GM12891 (cell line): ENCODE data around the gene CBARP. TPM values are rescaled to one million over a fixed set of nuclear protein-coding genes. Genes with fewer than 3 reads are reported as not detected.

Experiments used
- DNase-seq: peaks from one replicate; pipeline ENCODE4 v3.0.0; 2011; ENCODE audit warnings: low spot score; ENCODE audit not compliant: insufficient read length
- FAIRE-seq: peaks from 2 replicates; lab custom pipeline; 2011; peaks lifted over from hg19 to GRCh38; lab: Jason Lieb, UNC
- PAX5 ChIP-seq: IDR thresholded peaks from 2 replicates; pipeline ENCODE4 v1.6.1; 2011; ENCODE audit warnings: low read length, moderate library complexity, mild to moderate bottlenecking; ENCODE audit not compliant: insufficient read depth, severe bottlenecking
- POLR2A ChIP-seq: IDR thresholded peaks from 2 replicates; pipeline ENCODE4 v1.6.1; 2011; ENCODE audit warnings: low read depth, low read length, control low read depth
- POLR2AphosphoS5 ChIP-seq: IDR thresholded peaks from 2 replicates; pipeline ENCODE4 v1.6.1; 2011; ENCODE audit warnings: low read depth, low read length, control low read depth
- POU2F2 ChIP-seq: IDR thresholded peaks from 2 replicates; pipeline ENCODE4 v1.6.1; 2011; ENCODE audit warnings: low read depth, mild to moderate bottlenecking, control low read depth, low read length, moderate library complexity
- SPI1 ChIP-seq: IDR thresholded peaks from 2 replicates; pipeline ENCODE4 v1.6.1; 2011; ENCODE audit warnings: low read depth, low read length, control low read depth
- TAF1 ChIP-seq: IDR thresholded peaks from 2 replicates; pipeline ENCODE4 v1.6.1; 2011; ENCODE audit warnings: low read depth, low read length, control low read depth
- polyA plus RNA-seq: library from polyadenylated mRNA; unstranded; fragments of >200 nt; gene quantifications from one replicate; pipeline ENCODE4 v1.2.1, GENCODE V29; 2012; ENCODE audit warnings: low read depth, missing spikeins, inconsistent platforms; ENCODE audit not compliant: missing spikeins

Gene CBARP
- polyA plus RNA-seq: 1.5 TPM

- DNase-seq (no peak), FAIRE-seq (peak; percentile 47)
- TF ChIP-seq POU2F2: no peak
- no peak for TF ChIP-seq POLR2AphosphoS5
- TF ChIP-seq POLR2A: no peak
- no peak for TF ChIP-seq SPI1
- TF ChIP-seq TAF1: no peak
- no peak for TF ChIP-seq PAX5
Observed at GRCh38 chr19:1237754-1238368, at the start of gene CBARP. CBARP (minus strand) TSS chr19:1238005; CDS start chr19:1236100, 1,905 bp downstream.

GRCh38 chr19:1286487-1287353, 48.9 kb upstream of the CBARP start:
- FAIRE-seq (no peak), DNase-seq (no peak)
- no peak for TF ChIP-seq PAX5
- no peak for TF ChIP-seq POU2F2
- no peak for TF ChIP-seq POLR2AphosphoS5
- no peak for TF ChIP-seq POLR2A
- TF ChIP-seq SPI1: no peak
- TF ChIP-seq TAF1: no peak

- FAIRE-seq (no peak), DNase-seq (no peak)
- TF ChIP-seq SPI1: no peak
- no peak for TF ChIP-seq TAF1
- no peak for TF ChIP-seq POU2F2
- no peak for TF ChIP-seq PAX5
- no peak for TF ChIP-seq POLR2AphosphoS5
- TF ChIP-seq POLR2A: no peak
Observed at GRCh38 chr19:1285737-1286360, 48.0 kb upstream of the CBARP start, which contains the start of gene EFNA2. EFNA2 (plus strand) TSS chr19:1285873; CDS start chr19:1286169, 296 bp downstream.

GRCh38 chr19:1284979-1285736, 47.4 kb upstream of the CBARP start:
- FAIRE-seq (no peak), DNase-seq (no peak)
- no peak for TF ChIP-seq TAF1
- no peak for TF ChIP-seq POLR2A

- no peak for DNase-seq
- TF ChIP-seq POLR2A: no peak
- no peak for TF ChIP-seq PAX5
- TF ChIP-seq SPI1: no peak
- TF ChIP-seq POU2F2: no peak
- TF ChIP-seq TAF1: no peak
- no peak for TF ChIP-seq POLR2AphosphoS5
- no peak for FAIRE-seq
Observed at GRCh38 chr19:1284293-1284978, 46.6 kb upstream of the CBARP start.

GRCh38 chr19:1283917-1284292, 46.1 kb upstream of the CBARP start:
- TF ChIP-seq POLR2AphosphoS5: no peak
- FAIRE-seq (no peak), DNase-seq (no peak)

GRCh38 chr19:1283207-1283916, 45.6 kb upstream of the CBARP start:
- FAIRE-seq: no peak
- no peak for DNase-seq
- TF ChIP-seq POU2F2: no peak
- TF ChIP-seq SPI1: no peak
- no peak for TF ChIP-seq POLR2A
- no peak for TF ChIP-seq TAF1
- TF ChIP-seq POLR2AphosphoS5: no peak
- TF ChIP-seq PAX5: no peak

- FAIRE-seq: no peak
- no peak for TF ChIP-seq SPI1
- no peak for TF ChIP-seq POLR2A
- TF ChIP-seq POLR2AphosphoS5: no peak
- no peak for TF ChIP-seq TAF1
- TF ChIP-seq POU2F2: no peak
- no peak for TF ChIP-seq PAX5
- DNase-seq: no peak
Observed at GRCh38 chr19:1282588-1283206, 44.9 kb upstream of the CBARP start.
